ENCODE measurements around the gene BIK.
A peak's percentile ranks its signal among the peaks of the same experiment; 100 is the strongest.

- TF ChIP-seq CTCF (IDR thresholded peaks at IDR 0.05): no peak
- TF ChIP-seq POLR2AphosphoS5 (IDR thresholded peaks at IDR 0.05; ENCODE audit: insufficient read depth in 1 of 2, low read depth in 1 of 2): peak in 1 of 2 donors; percentile 51
Observed at GRCh38 chr22:43174941-43175531, 64.5 kb downstream of the BIK start.

All from vagina (tissue), 2 donors.